Naive thymus-derived CD4-positive, alpha-beta T cell (primary cell): ENCODE results near the gene PIAS3. TPM values are rescaled to one million over a fixed set of nuclear protein-coding genes. Genes with fewer than 3 reads are reported as not detected.

Source experiments
- ATAC-seq: fragments of 150-1000 bp; cut with Tn5 transposase; 2 replicates; pipeline ENCODE4 v1.10.0; 2021; ENCODE audit warnings: mild to moderate bottlenecking, moderate library complexity
- CTCF ChIA-PET: fragments of 350-600 bp; sonication (Branson Sonifier 250); formaldehyde crosslinking; loops from one replicate; lab custom pipeline; 2021; ENCODE audit warnings: antibody characterized with exemption; lab: Charles Lee
- POLR2A ChIA-PET: fragments of 350-600 bp; sonication (Branson Sonifier 250); formaldehyde crosslinking; loops from one replicate; lab custom pipeline; 2021; ENCODE audit warnings: antibody characterized with exemption, inconsistent platforms; lab: Charles Lee
- DNase-seq, 9 donors: peaks; one replicate each; pipeline versions ENCODE4 v3.0.0 to v3.0.0-alpha.2; 2020 to 2022; ENCODE audit warnings: mixed read lengths in 1 of 9
- H3K27ac ChIP-seq: one replicate; pipeline ENCODE4 v1.7.0; 2013; ENCODE audit warnings: mild to moderate bottlenecking, low read depth, low read length, moderate library complexity
- H3K27me3 ChIP-seq, 2 donors: one replicate each; pipeline ENCODE4 v1.7.0; 2013; ENCODE audit warnings: low read length in 2 of 2, mild to moderate bottlenecking in 2 of 2, moderate library complexity in 2 of 2; ENCODE audit not compliant: control insufficient read depth in 2 of 2, insufficient read depth in 2 of 2
- H3K36me3 ChIP-seq, 3 experiments: 1 replicate in 2 of 3; 2 replicates in 1 of 3; pipeline ENCODE4 v1.7.0; 2013; ENCODE audit warnings: low read length in 3 of 3, mild to moderate bottlenecking in 3 of 3, moderate library complexity in 1 of 3; ENCODE audit not compliant: insufficient read depth in 3 of 3, control insufficient read depth in 2 of 3
- H3K4me1 ChIP-seq, 2 donors: one replicate each; pipeline ENCODE4 v1.7.0; 2013; ENCODE audit warnings: low read length in 2 of 2, mild to moderate bottlenecking in 2 of 2, moderate library complexity in 1 of 2; ENCODE audit not compliant: control insufficient read depth in 2 of 2, insufficient read depth in 2 of 2
- H3K4me3 ChIP-seq: 2 replicates; pipeline ENCODE4 v1.7.0; 2013; ENCODE audit warnings: mild to moderate bottlenecking, low read length
- H3K9me3 ChIP-seq, 3 experiments: 1 replicate in 2 of 3; 2 replicates in 1 of 3; pipeline ENCODE4 v1.7.0; 2013; ENCODE audit warnings: low read length in 3 of 3; ENCODE audit not compliant: control insufficient read depth in 2 of 3
- H3K27ac Mint-ChIP-seq, 9 donors: one replicate each; pipeline ENCODE4 v1.8.0; 2020 to 2022; ENCODE audit warnings: mixed read lengths in 9 of 9, mild to moderate bottlenecking in 8 of 9, moderate library complexity in 5 of 9, inconsistent platforms in 2 of 9
- H3K27me3 Mint-ChIP-seq, 5 donors: one replicate each; pipeline ENCODE4 v1.8.0; 2021 to 2022; ENCODE audit warnings: mixed read lengths in 5 of 5, mild to moderate bottlenecking in 1 of 5
- H3K36me3 Mint-ChIP-seq, 5 donors: one replicate each; pipeline ENCODE4 v1.8.0; 2020 to 2022; ENCODE audit warnings: mixed read lengths in 5 of 5, mild to moderate bottlenecking in 3 of 5, inconsistent platforms in 1 of 5
- H3K4me1 Mint-ChIP-seq, 7 donors: one replicate each; pipeline ENCODE4 v1.8.0; 2020 to 2022; ENCODE audit warnings: mixed read lengths in 7 of 7, mild to moderate bottlenecking in 3 of 7, inconsistent platforms in 1 of 7
- H3K4me3 Mint-ChIP-seq, 10 donors: one replicate each; pipeline ENCODE4 v1.8.0; 2020 to 2022; ENCODE audit warnings: mild to moderate bottlenecking in 10 of 10, mixed read lengths in 10 of 10, moderate library complexity in 6 of 10, inconsistent platforms in 2 of 10
- H3K9me3 Mint-ChIP-seq, 11 donors: one replicate each; pipeline ENCODE4 v1.8.0; 2020 to 2022; ENCODE audit warnings: mixed read lengths in 11 of 11, mild to moderate bottlenecking in 4 of 11, inconsistent platforms in 1 of 11, moderate library complexity in 1 of 11
- intact Hi-C, 2 donors: fragments of 100-400 bp; cut with micrococcal nuclease; formaldehyde crosslinking; loops; one replicate each; pipeline ENCODE4 v1.15.1; 2023
- polyA plus RNA-seq, 2 donors: library from polyadenylated mRNA; unstranded; fragments of 300-500 nt; fragmentation: Illumina TruSeq; gene quantifications; one replicate each; pipeline ENCODE4 v1.2.3, GENCODE V29; 2021
- total RNA-seq, 6 experiments: library from RNA in 5 of 6; stranded (reverse) in 5 of 6; gene quantifications; 1 replicate in 5 of 6; 2 replicates in 1 of 6; pipeline ENCODE4 v1.2.3 and lab custom pipeline; 2021 to 2026

PIAS3 gene
- total and polyA plus RNA-seq, 7 experiments from 2014 or later = 6.7 to 28.3 (median 22.0) TPM

GRCh38 chr1:145855426-145855948 lies 3.4 kb downstream of the PIAS3 start:
- Mint-ChIP-seq H3K4me1 (peaks cover 13 to 22% (median 16%) of the 10 kb centered on the region in 7 donors), H3K27ac (peak overlapping the region in 1 of 9 donors; percentile 58), H3K36me3 (peaks cover 0 to 29% (median 4%) of the 10 kb centered on the region in 5 donors), H3K27me3 (no peaks in the 10 kb centered on the region), H3K9me3 (no peaks in the 10 kb centered on the region), H3K4me3 (peak overlapping the region in 2 of 10 donors; percentile 28 to 82)
- Histone ChIP-seq H3K4me1 (peaks cover 7 to 10% of the 10 kb centered on the region in 2 donors), H3K27ac (no peak overlapping the region), H3K36me3 (peaks cover 0 to 44% (median 0%) of the 10 kb centered on the region in 3 experiments), H3K4me3 (no peak overlapping the region), H3K27me3 (no peaks in the 10 kb centered on the region), H3K9me3 (no peaks in the 10 kb centered on the region)
- ATAC-seq (no peak), DNase-seq (no peak)
- CTCF ChIA-PET = no interaction called here
- POLR2A ChIA-PET = interaction anchor here (1.0 kb wide), 1 partner anchor 109 kb away, joined by 4 read pairs; the partner anchor contains the start of gene ANKRD34A
- intact Hi-C loops = no loop called here

GRCh38 chr1:145849356-145850160 lies 9.3 kb downstream of the PIAS3 start:
- Mint-ChIP-seq H3K36me3 (peaks cover 0 to 13% (median 4%) of the 10 kb centered on the region in 5 donors), H3K4me3 (peak overlapping the region in 1 of 10 donors; percentile 10), H3K4me1 (peaks cover 6 to 23% (median 18%) of the 10 kb centered on the region in 7 donors), H3K27ac (peak overlapping the region in 7 of 9 donors; percentile 49 to 84 (median 67)), H3K9me3 (no peaks in the 10 kb centered on the region), H3K27me3 (no peaks in the 10 kb centered on the region)
- POLR2A ChIA-PET = interaction anchor here (1.0 to 1.3 kb wide), 3 partner anchors 9 to 145 kb away, joined by 3 to 4 read pairs (median 4); partner anchors contain the start of genes PIAS3 and RBM8A
- Histone ChIP-seq H3K9me3 (no peaks in the 10 kb centered on the region), H3K36me3 (peaks cover 0 to 35% (median 0%) of the 10 kb centered on the region in 3 experiments), H3K27me3 (no peaks in the 10 kb centered on the region), H3K4me3 (no peak overlapping the region), H3K4me1 (peaks cover 10 to 15% of the 10 kb centered on the region in 2 donors), H3K27ac (no peak overlapping the region)
- CTCF ChIA-PET = interaction anchor here (0.5 to 4.7 kb wide), 3 partner anchors 11 to 179 kb away, joined by 3 to 21 read pairs (median 5); no protein-coding TSS in a partner anchor
- DNase-seq (no peak), ATAC-seq (no peak)
- intact Hi-C loops = no loop called here

GRCh38 chr1:145847827-145848226 lies 11.1 kb downstream of the PIAS3 start:
- ATAC-seq (no peak), DNase-seq (no peak)
- Histone ChIP-seq H3K4me3 (no peak overlapping the region), H3K27me3 (no peaks in the 10 kb centered on the region), H3K4me1 (peaks cover 10 to 15% of the 10 kb centered on the region in 2 donors), H3K36me3 (peaks cover 0 to 22% (median 0%) of the 10 kb centered on the region in 3 experiments), H3K27ac (no peak overlapping the region), H3K9me3 (no peaks in the 10 kb centered on the region)
- Mint-ChIP-seq H3K36me3 (peaks cover 0 to 12% (median 3%) of the 10 kb centered on the region in 5 donors), H3K4me1 (peaks cover 6 to 23% (median 18%) of the 10 kb centered on the region in 7 donors), H3K27ac (peak overlapping the region in 5 of 9 donors; percentile 4 to 56 (median 38)), H3K27me3 (no peaks in the 10 kb centered on the region), H3K4me3 (no peak overlapping the region), H3K9me3 (no peaks in the 10 kb centered on the region)
- CTCF ChIA-PET = interaction anchor here (0.7 to 5.8 kb wide), 7 partner anchors 10 to 166 kb away, joined by 3 to 81 read pairs (median 6); partner anchors contain the start of gene PIAS3
- POLR2A ChIA-PET = interaction anchor here (0.6 to 4.7 kb wide), 6 partner anchors 11 to 146 kb away, joined by 3 to 49 read pairs (median 4); partner anchors contain the start of genes LIX1L and PIAS3
- intact Hi-C loops = no loop called here

GRCh38 chr1:145846201-145846612 lies 12.7 kb downstream of the PIAS3 start:
- Mint-ChIP-seq H3K36me3 (peaks cover 4 to 20% (median 8%) of the 10 kb centered on the region in 5 donors), H3K4me3 (no peak overlapping the region), H3K4me1 (peaks cover 6 to 23% (median 18%) of the 10 kb centered on the region in 7 donors), H3K9me3 (no peaks in the 10 kb centered on the region), H3K27ac (peak overlapping the region in 5 of 9 donors; percentile 54 to 93 (median 77)), H3K27me3 (no peaks in the 10 kb centered on the region)
- ATAC-seq (peak; percentile 66), DNase-seq (peak in 7 of 9 donors; percentile 11 to 41 (median 25))
- Histone ChIP-seq H3K27ac (peak overlapping the region; percentile 69), H3K4me3 (peak overlapping the region; percentile 86), H3K36me3 (peaks cover 0 to 37% (median 0%) of the 10 kb centered on the region in 3 experiments), H3K9me3 (no peaks in the 10 kb centered on the region), H3K27me3 (no peaks in the 10 kb centered on the region), H3K4me1 (peaks cover 10 to 15% of the 10 kb centered on the region in 2 donors)
- intact Hi-C loops = no loop called here
- CTCF ChIA-PET = interaction anchor here (0.7 to 5.8 kb wide), 20 partner anchors 12 to 171 kb away, joined by 3 to 81 read pairs (median 8); partner anchors contain the start of genes ANKRD34A, ITGA10, PEX11B and PIAS3
- POLR2A ChIA-PET = interaction anchor here (1.1 to 4.7 kb wide), 11 partner anchors 13 to 166 kb away, joined by 3 to 49 read pairs (median 7); partner anchors contain the start of genes PIAS3, POLR3C, RBM8A and RNF115

- intact Hi-C loops = loop anchor here (1.0 to 2.0 kb wide), 9 partner anchors 13 to 168 kb away; partner anchors contain the start of genes ITGA10 (in 2 of the 2), PEX11B (in 1 of the 2) and PIAS3 (in 1 of the 2)
- H3K27ac Mint-ChIP-seq = peak within 1 kb of the TSS in 5 of 9 donors; percentile 54 to 93 (median 77)
- H3K4me3 ChIP-seq = peak within 1 kb of the TSS; percentile 86
- POLR2A ChIA-PET = interaction anchor here (0.7 to 4.7 kb wide), 17 partner anchors 13 to 174 kb away, joined by 3 to 49 read pairs (median 4); partner anchors contain the start of genes ANKRD34A, LIX1L, PIAS3 and POLR3C
- no peaks in the 10 kb centered on the region for H3K27me3 Mint-ChIP-seq
- no peak within 1 kb of the TSS for H3K4me3 Mint-ChIP-seq
- H3K4me1 ChIP-seq = peaks cover 10 to 15% of the 10 kb centered on the region in 2 donors
- peaks cover 4 to 24% (median 9%) of the 10 kb centered on the region in 5 donors for H3K36me3 Mint-ChIP-seq
- H3K9me3 Mint-ChIP-seq = no peaks in the 10 kb centered on the region
- CTCF ChIA-PET = interaction anchor here (0.6 to 5.8 kb wide), 28 partner anchors 9 to 192 kb away, joined by 3 to 81 read pairs (median 4); partner anchors contain the start of genes ANKRD34A, ITGA10, PEX11B and PIAS3
- peak; percentile 89 for ATAC-seq
- H3K4me1 Mint-ChIP-seq = peaks cover 6 to 21% (median 14%) of the 10 kb centered on the region in 7 donors
- peak; percentile 52 to 78 (median 71) for DNase-seq
- H3K27ac ChIP-seq = peak within 1 kb of the TSS; percentile 69
- peaks cover 0 to 37% (median 4%) of the 10 kb centered on the region in 3 experiments for H3K36me3 ChIP-seq
- no peaks in the 10 kb centered on the region for H3K9me3 ChIP-seq
- H3K27me3 ChIP-seq = no peaks in the 10 kb centered on the region
These were observed 13.2 kb downstream of the PIAS3 start, which contains the start of gene NUDT17 for GRCh38 chr1:145845514-145846161. Gene NUDT17 (plus strand): TSS chr1:145845630. CDS start chr1:145845641, 11 bp downstream.
